GM19193 (cell line): ENCODE measurements around the gene PUDP.

Experiments
- POLR2A ChIP-seq: IDR thresholded peaks from 4 replicates; pipeline ENCODE4 v1.6.1; 2011; ENCODE audit not compliant: insufficient read depth, insufficient read length; ENCODE audit errors: extremely low read depth

Gene PUDP

DNA sequence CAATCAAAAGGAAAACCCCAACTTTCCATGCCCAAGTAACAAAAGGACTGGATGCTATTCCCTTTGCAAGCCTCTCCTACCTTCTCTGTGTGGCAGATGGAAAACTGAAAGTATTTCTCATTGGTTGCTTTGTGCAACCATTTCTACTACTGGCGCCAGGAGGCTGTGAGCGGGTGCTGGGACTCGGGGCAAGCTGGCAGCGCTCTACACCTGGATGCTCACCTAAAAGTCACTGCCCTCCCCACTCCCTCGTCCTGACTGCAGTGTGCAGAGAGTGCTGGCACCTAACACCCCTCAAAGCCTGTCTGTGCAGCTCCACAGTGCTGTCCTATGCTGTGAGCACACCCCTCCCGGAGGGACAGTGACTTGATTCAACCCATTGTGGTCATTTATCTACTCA is 54.6 kb downstream of the PUDP start:
- no peak for TF ChIP-seq POLR2A

DNA sequence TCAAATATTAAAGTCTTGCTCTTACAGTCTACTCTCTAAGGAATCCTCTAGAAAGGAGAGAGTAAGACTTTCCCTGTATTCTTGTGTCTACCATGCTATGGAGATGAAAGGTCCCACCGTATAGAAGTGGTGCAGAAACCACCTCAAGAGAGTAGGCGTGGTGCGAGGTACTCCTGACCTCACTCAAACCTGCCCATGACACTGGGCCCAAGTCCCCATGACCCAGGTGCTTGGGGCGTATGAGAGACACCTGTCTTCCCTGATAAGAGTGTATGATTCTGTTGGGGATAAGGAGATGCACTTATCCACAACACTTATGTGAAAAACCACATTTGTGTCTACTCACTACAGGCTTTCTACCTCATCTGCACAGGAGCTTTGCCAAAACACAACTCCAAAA is 55.4 kb downstream of the PUDP start:
- TF ChIP-seq POLR2A, result no peak

DNA sequence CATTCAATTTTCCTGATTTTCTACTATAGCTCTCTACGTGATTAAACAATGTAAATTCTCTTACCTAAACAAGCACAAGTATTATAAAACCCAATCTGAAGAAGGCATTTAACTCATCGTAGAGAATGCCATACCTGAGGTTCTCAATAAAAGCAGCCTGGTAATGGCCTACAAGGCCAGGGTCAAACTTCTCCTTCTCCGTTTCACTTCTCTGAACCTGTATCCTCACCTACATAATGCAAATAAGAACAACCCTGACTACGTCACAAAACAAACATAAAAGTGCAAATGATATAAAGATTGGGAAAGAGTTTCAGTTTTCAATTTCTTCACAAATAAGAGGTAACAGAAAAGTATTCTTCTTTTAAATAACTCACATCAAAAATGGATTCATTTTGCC is 56.0 kb downstream of the PUDP start:
- no peak for TF ChIP-seq POLR2A

DNA sequence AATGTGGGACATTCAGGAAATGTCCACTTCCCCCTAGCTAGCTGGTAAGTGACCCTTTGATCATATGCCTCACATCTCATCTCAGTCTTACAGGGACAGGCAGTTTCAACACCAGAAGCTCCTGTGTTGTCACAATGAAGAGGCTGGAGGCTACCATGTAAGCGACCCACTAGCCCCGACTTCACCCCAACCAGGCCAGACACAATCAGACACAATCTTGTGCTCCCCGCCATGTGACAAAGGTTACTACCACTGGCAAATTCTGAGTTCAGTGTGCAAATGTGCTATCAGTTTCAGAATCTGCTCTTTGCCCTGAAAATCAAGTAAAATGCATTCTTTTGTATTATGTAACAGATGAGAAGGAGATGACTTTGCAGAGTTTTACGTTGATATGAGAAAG is 57.3 kb downstream of the PUDP start:
- no peak for TF ChIP-seq POLR2A

DNA sequence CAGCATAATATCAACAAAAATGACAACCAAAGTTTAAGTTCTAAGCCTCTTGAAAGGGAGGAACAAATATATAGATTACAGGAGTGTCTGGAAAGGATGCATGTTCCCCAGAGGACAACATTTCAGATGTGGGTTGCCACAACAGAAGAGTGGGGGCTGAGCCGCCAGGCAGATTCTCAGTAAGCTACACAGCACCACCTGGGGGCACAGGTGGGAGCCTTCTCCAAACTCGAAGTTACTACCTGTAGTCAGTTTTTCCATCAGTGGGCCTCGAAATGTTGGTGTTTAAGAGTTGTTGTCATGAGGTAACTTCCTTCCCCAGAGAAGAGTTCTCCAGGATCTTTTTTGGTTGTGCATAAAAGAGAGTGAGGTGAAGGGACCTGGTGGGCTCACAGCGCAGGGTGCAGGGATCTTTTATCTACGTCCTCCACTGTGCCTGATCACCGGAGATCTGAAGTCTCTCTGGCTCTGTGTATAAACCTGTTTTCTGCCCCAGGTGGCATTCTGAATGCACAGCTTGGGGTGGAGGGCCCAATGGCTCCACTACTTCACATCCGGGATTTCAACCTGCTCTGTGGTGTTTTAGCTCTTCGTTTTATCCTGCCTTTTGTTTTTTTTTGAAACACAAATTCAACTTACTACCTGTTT is 58.9 kb downstream of the PUDP start:
- no peak for TF ChIP-seq POLR2A

GRCh38 chrX:7086384-7086783 is 61.6 kb downstream of the PUDP start:
- TF ChIP-seq POLR2A, result no peak

- TF ChIP-seq POLR2A, result no peak
Observed at GRCh38 chrX:7085879-7086278, 62.1 kb downstream of the PUDP start.

DNA sequence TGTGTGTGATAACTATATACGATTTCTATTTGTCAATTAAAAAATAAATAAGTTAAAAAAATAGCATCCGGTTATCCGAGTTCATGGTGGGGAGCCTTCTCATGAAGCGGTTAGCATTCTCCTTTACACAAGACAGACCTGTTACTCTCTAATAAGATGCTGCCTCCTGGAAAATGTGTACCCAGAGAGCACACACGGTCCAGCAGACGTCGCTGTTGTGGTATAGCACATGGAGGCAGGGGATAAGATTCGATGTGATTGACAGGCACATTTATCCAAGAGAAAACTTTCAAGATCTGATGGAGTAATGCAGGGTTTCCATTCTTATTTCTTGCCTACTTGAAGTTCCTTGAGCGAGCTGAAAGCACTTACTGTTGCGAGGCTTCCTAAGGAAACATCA is 63.1 kb downstream of the PUDP start:
- no peak for TF ChIP-seq POLR2A

DNA sequence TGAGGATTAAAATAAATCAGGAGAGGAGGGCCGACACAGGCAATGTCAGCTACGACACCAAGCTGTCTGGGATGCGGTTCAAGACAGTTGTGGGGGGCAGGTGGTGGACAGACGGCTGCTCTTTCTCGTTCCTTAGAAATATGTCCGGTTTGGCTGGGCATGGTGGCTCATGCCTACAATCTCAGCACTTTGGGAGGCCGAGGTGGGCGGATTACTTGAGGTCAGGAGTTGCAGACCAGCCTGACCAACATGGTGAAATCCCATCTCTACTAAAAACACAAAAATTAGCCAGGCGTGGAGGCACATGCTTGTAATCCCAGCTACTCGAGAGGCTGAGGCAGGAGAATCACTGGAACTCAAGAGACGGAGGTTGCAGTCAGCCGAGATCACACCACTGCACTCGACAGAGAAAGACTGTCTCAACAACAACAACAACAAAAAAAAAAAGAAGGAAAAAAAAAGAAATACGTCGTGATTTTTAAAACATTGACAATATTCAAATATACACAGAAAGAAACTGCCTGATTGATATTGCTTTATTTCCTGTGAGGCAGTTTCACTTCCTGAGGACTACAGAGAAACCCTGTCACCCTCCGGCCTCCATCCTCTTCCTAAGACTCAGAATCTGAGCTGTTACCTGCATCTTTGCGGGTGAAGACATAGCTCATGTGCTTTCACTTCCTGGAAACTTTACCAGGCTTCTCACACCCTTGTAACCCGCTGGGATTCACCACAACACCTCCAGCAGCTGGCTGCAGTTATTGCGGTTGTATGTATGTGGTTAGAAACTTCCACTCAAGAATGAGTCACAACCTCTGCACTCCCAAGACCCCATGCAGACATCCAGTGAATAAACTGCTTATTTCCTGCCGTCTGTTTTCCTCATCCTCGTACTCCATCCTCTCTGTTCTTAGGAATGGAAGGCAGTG is 64.2 kb downstream of the PUDP start:
- TF ChIP-seq POLR2A, result no peak

DNA sequence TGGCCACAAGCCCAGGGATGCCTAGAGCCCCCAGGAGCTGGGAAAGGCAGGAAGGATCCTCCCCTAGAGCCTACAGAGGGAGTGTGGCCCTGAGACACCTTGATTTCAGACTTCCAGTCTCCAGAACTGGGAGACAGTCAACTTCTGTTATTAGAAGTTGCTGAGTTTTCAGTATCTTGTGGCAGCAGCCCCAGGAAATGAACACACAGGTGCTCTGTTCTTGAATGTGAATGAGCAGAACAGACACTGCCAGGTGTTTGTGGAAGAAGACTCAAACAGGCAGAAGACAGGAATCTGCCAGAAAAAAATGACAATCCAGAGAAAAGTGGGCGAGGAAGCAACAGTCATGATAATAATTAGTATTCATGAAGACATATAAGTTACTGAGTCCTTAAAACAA is 64.9 kb downstream of the PUDP start:
- TF ChIP-seq POLR2A, result no peak

DNA sequence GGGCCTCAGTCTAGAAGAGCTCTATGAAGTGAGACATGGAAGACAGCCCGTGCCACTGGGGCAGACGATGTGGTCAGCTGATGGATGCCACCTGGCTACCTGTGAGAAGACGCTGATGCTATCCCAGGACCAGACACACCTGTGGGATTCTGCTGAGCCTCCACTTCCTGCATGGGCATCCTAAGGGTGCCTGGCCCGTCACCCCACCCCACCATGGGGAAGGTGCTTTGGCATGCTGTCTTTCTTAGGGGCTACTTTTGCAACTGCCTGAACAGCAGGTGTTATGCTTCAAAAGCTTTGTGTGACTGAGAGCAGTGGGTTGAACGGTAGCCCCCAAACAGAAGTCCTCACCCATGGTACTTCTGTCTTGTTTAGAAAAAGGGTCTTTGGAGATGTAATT is 65.4 kb downstream of the PUDP start:
- TF ChIP-seq POLR2A, result no peak

GRCh38 chrX:7077241-7078230 is 70.4 kb downstream of the PUDP start:
- no peak for TF ChIP-seq POLR2A

GRCh38 chrX:7076245-7076661 is 71.7 kb downstream of the PUDP start:
- TF ChIP-seq POLR2A, result no peak

GRCh38 chrX:7074908-7075204 is 73.1 kb downstream of the PUDP start:
- no peak for TF ChIP-seq POLR2A

GRCh38 chrX:7074148-7074907 is 73.6 kb downstream of the PUDP start:
- TF ChIP-seq POLR2A, result no peak

GRCh38 chrX:7073336-7073735 is 74.6 kb downstream of the PUDP start:
- no peak for TF ChIP-seq POLR2A
